ENCODE results near the gene TMEM125.

TMEM125 gene

DNA sequence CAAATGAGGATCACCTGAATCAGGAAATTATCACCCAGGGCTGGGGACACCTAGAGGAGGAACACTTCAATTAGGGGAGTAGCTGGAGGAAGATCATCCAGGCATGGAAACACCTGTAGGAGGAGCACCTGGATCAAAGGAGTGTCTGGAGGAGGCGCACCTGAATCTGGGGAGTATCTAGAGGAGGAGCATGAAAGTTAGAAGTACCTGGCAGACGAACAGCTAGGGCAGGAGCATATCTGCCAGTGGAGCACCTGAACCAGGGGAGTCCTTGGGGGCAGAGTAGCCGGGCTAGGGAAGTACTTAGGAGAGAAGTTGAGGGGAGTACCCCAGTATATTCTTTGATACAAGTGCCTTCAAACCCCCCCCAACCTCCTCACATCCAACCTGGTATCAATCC, 14.3 kb downstream of the TMEM125 start:
- DNase-seq = no peak
- H3K27ac Mint-ChIP-seq = no peak overlapping the region
- no peaks in the 10 kb centered on the region for H3K36me3 Mint-ChIP-seq (ENCODE audit: low read depth)
- H3K4me3 Mint-ChIP-seq = no peak overlapping the region
- TF ChIP-seq CTCF (IDR thresholded peaks at IDR 0.05) = no peak
- peaks cover 40% of the 10 kb centered on the region for H3K4me1 Mint-ChIP-seq
- no peaks in the 10 kb centered on the region for H3K9me3 Mint-ChIP-seq
- peaks cover 13% of the 10 kb centered on the region for H3K27me3 Mint-ChIP-seq (ENCODE audit: low read depth, poor library complexity)

GRCh38 chr1:43284546-43285110, 14.8 kb downstream of the TMEM125 start:
- Mint-ChIP-seq H3K4me1 (peaks cover 40% of the 10 kb centered on the region), H3K9me3 (no peaks in the 10 kb centered on the region), H3K27ac (no peak overlapping the region), H3K36me3 (ENCODE audit: low read depth) (no peaks in the 10 kb centered on the region), H3K4me3 (no peak overlapping the region), H3K27me3 (ENCODE audit: low read depth, poor library complexity) (peaks cover 13% of the 10 kb centered on the region)
- no peak for TF ChIP-seq CTCF (IDR thresholded peaks at IDR 0.05)
- no peak for DNase-seq

DNA sequence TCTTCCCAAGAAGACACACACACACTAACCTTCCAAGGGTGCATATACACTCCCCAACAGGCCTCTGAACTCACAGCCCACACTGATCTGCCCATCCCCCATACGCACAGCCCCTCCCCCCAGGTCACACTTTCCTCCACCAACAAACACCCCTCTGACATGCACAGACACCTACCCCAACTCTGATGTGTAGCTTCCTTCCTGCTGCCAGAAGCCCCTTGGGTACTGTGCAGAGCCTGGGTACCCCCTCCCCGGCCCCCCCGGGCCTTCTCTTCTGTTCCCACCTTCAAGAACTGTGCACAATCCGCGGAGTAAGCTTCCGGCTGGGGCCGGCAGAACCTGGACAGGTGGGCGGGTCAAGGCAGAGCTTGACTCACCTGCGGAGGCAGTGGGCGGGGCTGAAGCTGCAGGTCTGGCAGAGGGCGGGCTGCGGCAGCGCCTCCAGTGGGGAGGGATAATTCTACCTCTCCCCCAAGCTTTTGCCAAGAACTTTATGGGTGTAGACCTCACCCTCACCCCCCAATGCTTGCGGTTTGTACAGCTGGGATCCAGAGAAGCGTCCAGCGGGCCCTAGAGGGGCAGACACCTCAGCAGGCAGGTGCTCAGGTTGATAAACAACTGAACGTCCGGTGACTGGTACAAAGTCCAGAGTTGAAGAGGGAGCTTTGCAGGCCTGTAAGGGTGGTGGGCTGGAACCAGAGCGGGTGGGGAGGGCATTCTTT, 15.6 kb downstream of the TMEM125 start, which contains the start of gene C1orf210:
Gene C1orf210, minus strand, starts transcription at position 313 of the 722 bp plus-strand sequence. CDS start 2,311 bp downstream, outside the sequence.
- peak; percentile 30 for DNase-seq
- TF ChIP-seq CTCF (IDR thresholded peaks at IDR 0.05) = no peak
- H3K4me1 Mint-ChIP-seq = peaks cover 32% of the 10 kb centered on the region
- H3K36me3 Mint-ChIP-seq (ENCODE audit: low read depth) = no peaks in the 10 kb centered on the region
- peaks cover 9% of the 10 kb centered on the region for H3K27me3 Mint-ChIP-seq (ENCODE audit: low read depth, poor library complexity)
- peak within 1 kb of the TSS; percentile 33 for H3K27ac Mint-ChIP-seq
- no peak within 1 kb of the TSS for H3K4me3 Mint-ChIP-seq
- H3K9me3 Mint-ChIP-seq = no peaks in the 10 kb centered on the region

GRCh38 chr1:43286115-43286514, 16.3 kb downstream of the TMEM125 start:
- Mint-ChIP-seq H3K27me3 (ENCODE audit: low read depth, poor library complexity) (peaks cover 9% of the 10 kb centered on the region), H3K4me3 (no peak overlapping the region), H3K27ac (no peak overlapping the region), H3K4me1 (peaks cover 26% of the 10 kb centered on the region), H3K9me3 (no peaks in the 10 kb centered on the region), H3K36me3 (ENCODE audit: low read depth) (no peaks in the 10 kb centered on the region)
- no peak for DNase-seq
- no peak for TF ChIP-seq CTCF (IDR thresholded peaks at IDR 0.05)

DNA sequence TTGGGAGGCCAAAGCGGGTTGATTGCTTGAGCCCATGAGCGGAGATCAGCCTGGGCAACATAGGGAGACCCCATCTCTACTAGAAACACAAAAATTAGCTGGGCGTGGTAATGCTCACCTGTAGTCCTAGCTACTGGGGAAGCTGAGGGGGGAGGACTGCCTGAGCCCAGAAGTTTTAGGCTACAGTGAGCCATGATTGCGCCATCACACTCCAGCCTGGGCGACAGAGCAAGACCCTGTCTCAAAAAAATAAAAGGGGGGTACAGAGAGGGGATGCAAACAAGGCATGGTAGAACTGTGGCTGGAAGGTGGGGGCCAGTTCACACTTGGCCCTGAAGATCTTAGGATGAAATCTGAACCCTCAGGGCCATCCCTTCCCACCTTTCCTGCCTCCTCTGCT, 16.8 kb downstream of the TMEM125 start:
- Mint-ChIP-seq H3K27ac (no peak overlapping the region), H3K27me3 (ENCODE audit: low read depth, poor library complexity) (peaks cover 9% of the 10 kb centered on the region)

More for the DNA sequence above, 16.8 kb downstream of the TMEM125 start:
- no peak for TF ChIP-seq CTCF (IDR thresholded peaks at IDR 0.05)
- no peak for DNase-seq
- Mint-ChIP-seq H3K4me3 (no peak overlapping the region), H3K9me3 (no peaks in the 10 kb centered on the region), H3K4me1 (peaks cover 25% of the 10 kb centered on the region), H3K36me3 (ENCODE audit: low read depth) (no peaks in the 10 kb centered on the region)

All from nephron progenitor cell (in vitro differentiated cells).